ENCODE measurements around the gene PRKAR1B. TPM values are rescaled to one million over a fixed set of nuclear protein-coding genes. Genes with fewer than 3 reads are reported as not detected.

PRKAR1B gene
- total RNA-seq, 2 donors from 2014 or later: 15.6 to 18.4 TPM

DNA sequence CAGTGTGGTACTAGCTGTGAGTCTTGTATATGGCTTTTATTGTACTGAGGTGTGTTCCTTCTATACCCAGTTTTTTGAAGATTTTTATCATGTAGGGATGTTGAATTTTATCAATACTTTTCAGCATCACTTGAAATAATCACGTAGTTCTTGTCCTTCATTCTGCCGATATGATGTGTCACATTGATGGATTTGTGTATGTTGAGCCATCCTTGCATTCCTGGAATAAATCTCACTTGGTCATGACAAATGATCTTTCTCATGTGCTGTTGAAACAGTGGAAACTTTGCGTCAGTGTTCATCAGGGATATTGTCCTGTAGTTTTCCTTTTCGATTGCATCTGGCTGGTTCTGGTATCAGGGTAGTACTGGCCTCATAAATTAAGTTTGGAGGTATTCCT, 7.1 kb upstream of the PRKAR1B start:
- DNase-seq (ENCODE audit: low spot score) (no peak), ATAC-seq (ENCODE audit: insufficient number of reproducible peaks, low FRiP score, low read depth) (no peak)
- H3K36me3 ChIP-seq: peaks cover 4% of the 10 kb centered on the region
- H3K4me3 ChIP-seq: no peak overlapping the region
- no peak overlapping the region for H3K27ac ChIP-seq
- TF ChIP-seq, protein P1, sequence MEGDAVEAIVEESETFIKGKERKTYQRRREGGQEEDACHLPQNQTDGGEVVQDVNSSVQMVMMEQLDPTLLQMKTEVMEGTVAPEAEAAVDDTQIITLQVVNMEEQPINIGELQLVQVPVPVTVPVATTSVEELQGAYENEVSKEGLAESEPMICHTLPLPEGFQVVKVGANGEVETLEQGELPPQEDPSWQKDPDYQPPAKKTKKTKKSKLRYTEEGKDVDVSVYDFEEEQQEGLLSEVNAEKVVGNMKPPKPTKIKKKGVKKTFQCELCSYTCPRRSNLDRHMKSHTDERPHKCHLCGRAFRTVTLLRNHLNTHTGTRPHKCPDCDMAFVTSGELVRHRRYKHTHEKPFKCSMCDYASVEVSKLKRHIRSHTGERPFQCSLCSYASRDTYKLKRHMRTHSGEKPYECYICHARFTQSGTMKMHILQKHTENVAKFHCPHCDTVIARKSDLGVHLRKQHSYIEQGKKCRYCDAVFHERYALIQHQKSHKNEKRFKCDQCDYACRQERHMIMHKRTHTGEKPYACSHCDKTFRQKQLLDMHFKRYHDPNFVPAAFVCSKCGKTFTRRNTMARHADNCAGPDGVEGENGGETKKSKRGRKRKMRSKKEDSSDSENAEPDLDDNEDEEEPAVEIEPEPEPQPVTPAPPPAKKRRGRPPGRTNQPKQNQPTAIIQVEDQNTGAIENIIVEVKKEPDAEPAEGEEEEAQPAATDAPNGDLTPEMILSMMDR (IDR thresholded peaks at IDR 0.05): no peak
- no peaks in the 10 kb centered on the region for H3K27me3 ChIP-seq (replicated peaks; ENCODE audit: insufficient read depth)
- no peaks in the 10 kb centered on the region for H3K4me1 ChIP-seq (ENCODE audit: control insufficient read depth in 1 of 2, low read depth in 2 of 2)
- H3K9me3 ChIP-seq: peaks cover 11% of the 10 kb centered on the region

DNA sequence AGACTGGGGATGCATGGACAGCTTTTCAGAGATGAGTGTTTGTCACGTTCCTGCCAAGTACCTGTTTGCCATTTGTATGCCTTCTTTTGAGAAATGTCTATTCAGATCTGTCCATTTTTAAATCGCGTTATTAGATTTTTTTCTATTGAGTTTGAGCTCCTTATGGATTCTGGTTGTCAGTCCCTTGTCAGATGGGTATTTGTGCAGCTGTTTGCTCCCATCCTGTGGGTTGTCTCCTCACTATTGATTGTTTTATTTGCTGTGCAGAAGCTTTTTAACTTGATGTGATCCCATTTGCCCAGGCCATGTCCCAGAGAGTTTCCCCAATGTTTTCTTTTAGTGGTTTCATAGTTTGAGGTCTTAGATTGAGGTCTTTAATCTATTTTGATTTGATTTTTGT, 5.5 kb upstream of the PRKAR1B start:
- DNase-seq (ENCODE audit: low spot score): no peak
- ATAC-seq (ENCODE audit: insufficient number of reproducible peaks, low FRiP score, low read depth): no peak
- peaks cover 11% of the 10 kb centered on the region for H3K9me3 ChIP-seq
- peaks cover 7 to 8% of the 10 kb centered on the region in 2 donors for H3K4me1 ChIP-seq (ENCODE audit: control insufficient read depth in 1 of 2, low read depth in 2 of 2)
- peaks cover 4% of the 10 kb centered on the region for H3K36me3 ChIP-seq
- no peak overlapping the region for H3K4me3 ChIP-seq
- TF ChIP-seq, protein P1 (IDR thresholded peaks at IDR 0.05): no peak
- no peak overlapping the region for H3K27ac ChIP-seq
- no peaks in the 10 kb centered on the region for H3K27me3 ChIP-seq (replicated peaks; ENCODE audit: insufficient read depth)

DNA sequence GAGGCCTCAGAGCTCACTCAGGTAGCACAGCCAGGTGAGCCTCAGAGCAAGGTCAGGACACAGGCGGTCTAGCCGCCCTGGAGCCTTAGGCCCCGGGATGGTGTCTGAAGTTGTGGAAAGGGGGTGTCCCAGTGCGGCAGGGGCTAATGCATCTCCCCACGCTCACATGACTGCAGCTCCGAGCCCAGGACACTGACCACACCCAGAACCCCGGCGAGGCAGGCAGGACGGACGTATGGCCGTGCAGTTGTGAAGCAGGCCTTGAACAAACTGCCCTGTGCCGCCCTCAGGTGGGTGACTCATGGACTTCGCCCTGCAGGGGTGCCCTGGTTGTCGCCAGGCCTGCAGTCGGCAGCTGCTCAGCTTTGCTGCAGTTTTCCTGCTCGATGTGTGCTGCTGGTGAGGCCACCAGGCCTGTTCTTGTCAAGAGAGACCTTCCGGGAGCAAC, 5.0 kb upstream of the PRKAR1B start:
- no peaks in the 10 kb centered on the region for H3K27me3 ChIP-seq (replicated peaks; ENCODE audit: insufficient read depth)
- DNase-seq (ENCODE audit: low spot score): no peak
- ATAC-seq (ENCODE audit: insufficient number of reproducible peaks, low FRiP score, low read depth): no peak
- H3K27ac ChIP-seq: no peak overlapping the region
- TF ChIP-seq, protein P1 (IDR thresholded peaks at IDR 0.05): no peak
- H3K4me3 ChIP-seq: no peak overlapping the region
- H3K4me1 ChIP-seq (ENCODE audit: control insufficient read depth in 1 of 2, low read depth in 2 of 2): peaks cover 7 to 9% of the 10 kb centered on the region in 2 donors
- H3K9me3 ChIP-seq: peaks cover 11% of the 10 kb centered on the region
- peaks cover 4% of the 10 kb centered on the region for H3K36me3 ChIP-seq

DNA sequence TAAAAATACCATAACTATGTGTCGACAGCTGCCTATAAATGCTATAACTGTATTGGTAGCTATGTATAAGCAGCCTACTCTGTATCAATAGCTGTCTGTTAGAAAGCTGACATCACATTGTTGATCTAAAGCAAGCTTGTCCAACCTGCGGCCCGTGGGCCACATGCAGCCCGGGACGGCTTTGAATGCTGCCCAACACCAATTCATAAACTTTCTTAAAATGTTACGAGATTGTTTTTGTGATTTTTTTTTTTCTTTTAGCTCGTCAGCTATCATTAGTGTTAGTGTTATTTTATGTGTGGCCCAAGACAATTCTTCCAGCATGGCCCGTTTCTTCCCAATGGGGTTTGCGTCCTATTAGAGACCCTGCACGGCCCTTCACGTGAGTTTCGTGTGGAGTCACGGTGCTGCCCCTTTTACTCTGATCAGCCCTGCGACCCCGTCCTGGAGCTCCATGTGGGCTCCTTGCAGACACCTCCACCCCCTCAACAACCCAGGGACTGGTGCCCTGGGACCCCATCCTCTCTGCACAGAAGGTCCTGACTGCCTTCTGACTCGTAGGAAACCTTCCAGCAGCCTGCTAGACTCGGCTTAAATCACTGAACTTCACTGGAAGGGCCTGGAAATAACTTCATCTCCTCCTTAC, 4.5 kb upstream of the PRKAR1B start:
- DNase-seq (ENCODE audit: low spot score) (no peak), ATAC-seq (ENCODE audit: insufficient number of reproducible peaks, low FRiP score, low read depth) (no peak)
- H3K9me3 ChIP-seq: peaks cover 11% of the 10 kb centered on the region
- H3K4me1 ChIP-seq (ENCODE audit: control insufficient read depth in 1 of 2, low read depth in 2 of 2): peaks cover 7 to 9% of the 10 kb centered on the region in 2 donors
- TF ChIP-seq, protein P1 (IDR thresholded peaks at IDR 0.05): no peak
- H3K36me3 ChIP-seq: peaks cover 4% of the 10 kb centered on the region
- no peak overlapping the region for H3K4me3 ChIP-seq
- H3K27ac ChIP-seq: no peak overlapping the region
- H3K27me3 ChIP-seq (replicated peaks; ENCODE audit: insufficient read depth): no peaks in the 10 kb centered on the region

DNA sequence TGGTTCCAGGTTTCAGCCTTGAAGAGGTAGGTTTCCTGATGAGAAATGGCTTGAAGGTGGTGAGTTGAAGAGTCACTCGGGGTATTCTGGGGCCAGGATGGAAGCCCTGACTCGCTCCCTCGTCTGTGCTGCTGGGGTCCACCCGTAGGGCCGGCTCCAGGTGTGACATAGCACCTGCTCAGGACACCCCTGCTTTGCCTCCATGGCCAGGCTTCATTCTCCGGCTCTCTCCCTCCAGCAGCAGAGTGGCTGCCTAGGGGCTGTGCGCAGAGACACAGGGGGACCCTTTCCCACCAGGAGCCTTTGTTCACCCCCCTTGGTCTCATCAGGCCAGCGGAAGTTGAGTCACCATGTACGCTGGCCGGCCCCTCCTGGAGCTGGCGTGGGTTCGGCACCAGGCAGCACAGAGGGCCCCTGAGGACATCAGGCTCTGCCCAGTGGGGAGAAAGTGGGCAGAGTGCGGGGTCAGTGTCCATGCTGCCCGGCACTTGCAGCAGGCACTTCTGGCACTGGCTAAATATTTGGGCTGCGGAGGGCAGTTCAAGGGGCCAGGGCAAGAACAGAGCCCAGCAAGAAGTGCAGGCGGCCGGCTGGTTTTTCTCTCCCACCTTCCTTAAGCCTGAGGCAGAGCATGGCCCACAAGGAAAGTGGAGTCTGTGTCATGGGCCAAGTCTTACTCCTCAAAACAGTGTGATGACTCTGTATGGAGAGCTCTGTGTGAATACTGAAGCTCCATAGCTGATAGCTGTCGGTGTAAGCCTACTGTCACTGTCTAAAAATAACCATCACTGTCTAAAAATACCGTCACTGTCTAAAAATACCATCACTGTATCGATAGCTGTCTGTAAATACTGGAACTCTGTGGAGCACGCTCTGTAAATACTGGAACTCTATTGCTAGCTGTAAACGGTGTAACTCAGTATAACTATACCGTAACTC, 3.7 kb upstream of the PRKAR1B start:
- DNase-seq (ENCODE audit: low spot score) (no peak), ATAC-seq (ENCODE audit: insufficient number of reproducible peaks, low FRiP score, low read depth) (no peak)
- Histone ChIP-seq H3K27ac (no peak overlapping the region), H3K27me3 (replicated peaks; ENCODE audit: insufficient read depth) (no peaks in the 10 kb centered on the region), H3K4me3 (no peak overlapping the region), H3K36me3 (peaks cover 4% of the 10 kb centered on the region), H3K9me3 (peaks cover 11% of the 10 kb centered on the region), H3K4me1 (ENCODE audit: control insufficient read depth in 1 of 2, low read depth in 2 of 2) (peaks cover 11 to 15% of the 10 kb centered on the region in 2 donors)
- TF ChIP-seq, protein P1 (IDR thresholded peaks at IDR 0.05): no peak

Data from thoracic aorta (tissue), 2 donors.